HepG2 (cell line): ENCODE measurements around the gene TUBGCP6. TPM values are rescaled to one million over a fixed set of nuclear protein-coding genes. Genes with fewer than 3 reads are reported as not detected.

ENCODE experiments used
- CENPBD1 ChIP-seq: sonication (generic); formaldehyde crosslinking; IDR thresholded peaks from 2 replicates; pipeline ENCODE4 v1.8.0; 2022; ENCODE audit warnings: missing genetic modification reagents, low read depth, mild to moderate bottlenecking, borderline replicate concordance
- CHD2 ChIP-seq: IDR thresholded peaks from 2 replicates; pipeline ENCODE4 v1.6.1; 2011; ENCODE audit warnings: low read depth, low read length, improper control_type of control experiment
- FOSL2 ChIP-seq: sonication (generic); formaldehyde crosslinking; IDR thresholded peaks from 2 replicates; pipeline ENCODE4 v1.4.0; 2020; ENCODE audit warnings: missing genetic modification reagents
- FOXA1 ChIP-seq, 2 experiments: fragments of 450-650 bp in 1 of 2; sonication (generic) in 1 of 2; formaldehyde crosslinking in 1 of 2; IDR thresholded peaks; 2 replicates each; pipeline versions ENCODE4 v1.4.0 to v1.6.1; 2016 to 2020; ENCODE audit warnings: missing genetic modification reagents in 1 of 2
- GABPB1 ChIP-seq: IDR thresholded peaks from 2 replicates; pipeline ENCODE4 v1.6.1; 2016; ENCODE audit warnings: mild to moderate bottlenecking, missing genetic modification reagents, moderate library complexity, missing compliant biosample characterization
- HCFC1 ChIP-seq: fragments of 150-350 bp; IDR thresholded peaks from 2 replicates; pipeline ENCODE4 v1.6.1; 2014; ENCODE audit warnings: low read depth, low read length
- HDAC2 ChIP-seq: sonication (generic); formaldehyde crosslinking; IDR thresholded peaks from 2 replicates; pipeline ENCODE4 v1.4.0; 2020; ENCODE audit warnings: missing genetic modification reagents
- HIC2 ChIP-seq: sonication (generic); formaldehyde crosslinking; IDR thresholded peaks from 2 replicates; pipeline ENCODE4 v1.9.0; 2022; ENCODE audit warnings: low read depth, missing genetic modification reagents
- IRF2 ChIP-seq: IDR thresholded peaks from 2 replicates; pipeline ENCODE4 v1.6.1; 2018; ENCODE audit warnings: missing genetic modification reagents, missing compliant biosample characterization
- KDM2A ChIP-seq: sonication (generic); formaldehyde crosslinking; IDR thresholded peaks from 2 replicates; pipeline ENCODE4 v1.4.0; 2020; ENCODE audit warnings: low read depth, missing genetic modification reagents, borderline replicate concordance
- KLF16 ChIP-seq, 2 experiments: sonication (generic) in 1 of 2; formaldehyde crosslinking in 1 of 2; IDR thresholded peaks; 2 replicates each; pipeline versions ENCODE4 v1.6.1 to v1.8.0; 2016 to 2023; ENCODE audit warnings: missing genetic modification reagents in 2 of 2, missing compliant biosample characterization in 1 of 2
- RARA ChIP-seq: IDR thresholded peaks from 2 replicates; pipeline ENCODE4 v1.6.1; 2016; ENCODE audit warnings: missing genetic modification reagents, missing compliant biosample characterization
- SP1 ChIP-seq, 2 experiments: fragments of 450-650 bp in 1 of 2; sonication (generic) in 1 of 2; formaldehyde crosslinking in 1 of 2; IDR thresholded peaks; 2 replicates each; pipeline versions ENCODE4 v1.4.0 to v1.6.1; 2016 to 2020; ENCODE audit warnings: missing genetic modification reagents in 1 of 2
- SP2 ChIP-seq: sonication (generic); formaldehyde crosslinking; IDR thresholded peaks from 2 replicates; pipeline ENCODE4 v1.5.1; 2020; ENCODE audit warnings: mild to moderate bottlenecking, missing genetic modification reagents
- ZBED4 ChIP-seq: sonication (generic); formaldehyde crosslinking; IDR thresholded peaks from 2 replicates; pipeline ENCODE4 v1.4.0; 2020; ENCODE audit warnings: missing genetic modification reagents, borderline replicate concordance
- ZBTB7A ChIP-seq: sonication (generic); formaldehyde crosslinking; IDR thresholded peaks from 2 replicates; pipeline ENCODE4 v1.8.0; 2022; ENCODE audit warnings: mild to moderate bottlenecking, missing genetic modification reagents
- ZIK1 ChIP-seq: sonication (generic); formaldehyde crosslinking; IDR thresholded peaks from 2 replicates; pipeline ENCODE4 v1.5.0; 2020; ENCODE audit warnings: mild to moderate bottlenecking, low read depth, missing genetic modification reagents, borderline replicate concordance
- ZMYM3 ChIP-seq: sonication (generic); formaldehyde crosslinking; IDR thresholded peaks from 2 replicates; pipeline ENCODE4 v1.5.1; 2020; ENCODE audit warnings: mild to moderate bottlenecking, missing genetic modification reagents
- ZNF143 ChIP-seq: sonication (generic); formaldehyde crosslinking; IDR thresholded peaks from 2 replicates; pipeline ENCODE4 v1.4.0; 2020; ENCODE audit warnings: missing genetic modification reagents
- ZNF331 ChIP-seq: sonication (generic); formaldehyde crosslinking; IDR thresholded peaks from 2 replicates; pipeline ENCODE4 v1.4.0; 2020; ENCODE audit warnings: missing genetic modification reagents
- ZNF552 ChIP-seq: sonication (generic); formaldehyde crosslinking; IDR thresholded peaks from 2 replicates; pipeline ENCODE4 v1.9.0; 2022; ENCODE audit warnings: missing genetic modification reagents, mild to moderate bottlenecking, borderline replicate concordance
- ZNF691 ChIP-seq: sonication (generic); formaldehyde crosslinking; IDR thresholded peaks from 2 replicates; pipeline ENCODE4 v1.4.0; 2020; ENCODE audit warnings: missing genetic modification reagents, low read depth, mild to moderate bottlenecking, borderline replicate concordance
- ZSCAN30 ChIP-seq: sonication (generic); formaldehyde crosslinking; IDR thresholded peaks from 2 replicates; pipeline ENCODE4 v1.5.0; 2020; ENCODE audit warnings: mild to moderate bottlenecking, missing genetic modification reagents
- polyA plus RNA-seq, 8 experiments: library from polyadenylated mRNA; depleted of rRNA in 3 of 8; stranded (reverse) in 7 of 8; unstranded in 1 of 8; fragments of >200 nt; fragmentation: Illumina TruSeq in 4 of 8; extraction: Trizol in 4 of 8; gene quantifications; 2 replicates each; pipeline versions ENCODE4 v1.2.1 to v1.2.3, GENCODE V29; 2011 to 2016; ENCODE audit warnings: low read depth in 4 of 8, missing spikeins in 1 of 8, mixed read lengths in 1 of 8; ENCODE audit not compliant: insufficient read depth in 1 of 8
- total RNA-seq, 5 experiments: library from RNA; depleted of rRNA; stranded (reverse); fragments of >200 nt; fragmentation: Illumina TruSeq; extraction: Trizol; gene quantifications; 2 replicates each; pipeline ENCODE4 v1.2.3, GENCODE V29; 2016; ENCODE audit warnings: low read depth in 1 of 5

Gene TUBGCP6
- total and polyA plus RNA-seq, 2 of the 13 experiments (the other 11 are each of a cell fraction or from before 2014, with no cell fraction given), result 14.6 to 15.7 TPM

GRCh38 chr22:50185375-50186087, 59.3 kb downstream of the TUBGCP6 start, which contains the start of gene TRABD (continued):
- no peak for TF ChIP-seq FOXA1 (IDR thresholded peaks at IDR 0.05)
- peak; percentile 12; the same call in 1 of the 2 replicates for TF ChIP-seq FOXA1 (CRISPR knock-in tag; IDR thresholded peaks at IDR 0.05)
- TF ChIP-seq SP2 (CRISPR knock-in tag), result no peak
- 0 out of 2 replicates have a peak, but pooled peaks have one; percentile 17 for TF ChIP-seq IRF2 (CRISPR knock-in tag)
- peak; percentile 89 for TF ChIP-seq ZMYM3
- TF ChIP-seq ZBED4 (CRISPR knock-in tag), result no peak
- no peak for TF ChIP-seq ZNF691 (CRISPR knock-in tag)
- peak; percentile 50; the same call in 1 of the 2 replicates for TF ChIP-seq GABPB1 (CRISPR knock-in tag)
- TF ChIP-seq CHD2, result no peak
- TF ChIP-seq RARA (CRISPR knock-in tag), result no peak
- TF ChIP-seq HDAC2 (CRISPR knock-in tag), result peak; percentile 29; the same call in 1 of the 2 replicates
- no peak for TF ChIP-seq SP1 (IDR thresholded peaks at IDR 0.05)
- 0 out of 2 replicates have a peak, but pooled peaks have one; percentile 20 for TF ChIP-seq SP1 (CRISPR knock-in tag; IDR thresholded peaks at IDR 0.05)
- 0 out of 2 replicates have a peak, but pooled peaks have one; percentile 5 for TF ChIP-seq ZNF331
- 0 out of 2 replicates have a peak, but pooled peaks have one; percentile 22 for TF ChIP-seq HIC2 (CRISPR knock-in tag)
- no peak for TF ChIP-seq KLF16 (CRISPR knock-in tag; IDR thresholded peaks at IDR 0.05)
- no peak for TF ChIP-seq ZIK1
- TF ChIP-seq KDM2A (CRISPR knock-in tag), result peak; percentile 62
- TF ChIP-seq ZNF552, result no peak
- TF ChIP-seq ZNF143 (CRISPR knock-in tag), result peak; percentile 85
- no peak for TF ChIP-seq ZSCAN30 (CRISPR knock-in tag)
- TF ChIP-seq FOSL2 (CRISPR knock-in tag), result 0 out of 2 replicates have a peak, but pooled peaks have one; percentile 12
- no peak for TF ChIP-seq CENPBD1 (CRISPR knock-in tag)
- TF ChIP-seq ZBTB7A (CRISPR knock-in tag), result no peak
- peak; percentile 74 for TF ChIP-seq HCFC1
